PC-3 (cell line): Measurements from ENCODE around the gene PARVA. TPM values are rescaled to one million over a fixed set of nuclear protein-coding genes. Genes with fewer than 3 reads are reported as not detected.

Experiments used
- ATAC-seq: fragments of 200-7000 bp; cut with Tn5 transposase; 2 replicates; pipeline ENCODE4 v1.9.1; 2020; ENCODE audit warnings: mild to moderate bottlenecking, moderate library complexity
- BruUV-seq: library from RNA; stranded (reverse); fragments of 400-500 nt; replicated peaks from 2 replicates; lab custom pipeline; 2021; lab: Mats Ljungman, UMichigan
- CTCF ChIA-PET: fragments of 300-600 bp; sonication (Branson Sonifier 250); formaldehyde crosslinking; loops from one replicate; lab custom pipeline; 2022; ENCODE audit warnings: antibody characterized with exemption; lab: Charles Lee
- POLR2A ChIA-PET: fragments of 300-600 bp; sonication (Branson Sonifier 250); formaldehyde crosslinking; loops from one replicate; lab custom pipeline; 2022; ENCODE audit warnings: antibody characterized with exemption; ENCODE audit not compliant: unreplicated experiment; lab: Charles Lee
- DNase-seq: peaks from one replicate; pipeline ENCODE4 v3.0.0-alpha.2; 2015
- H2AFZ ChIP-seq: fragments of 300-600 bp; sonication (generic); 2 replicates; pipeline ENCODE4 v1.6.0; 2016; ENCODE audit warnings: antibody characterized with exemption, low read length
- H3F3A ChIP-seq: fragments of 300-600 bp; sonication (generic); one replicate; pipeline ENCODE4 v1.6.0; 2017; ENCODE audit warnings: antibody characterized with exemption, low read length, control low read depth, mild to moderate bottlenecking; ENCODE audit not compliant: unreplicated experiment
- H3K27ac ChIP-seq: fragments of 300-600 bp; sonication (generic); 2 replicates; pipeline ENCODE4 v1.5.1; 2016; ENCODE audit warnings: mild to moderate bottlenecking, low read length
- H3K27me3 ChIP-seq: fragments of 300-600 bp; sonication (generic); 2 replicates; pipeline ENCODE4 v1.6.1; 2016; ENCODE audit warnings: low read length, mixed read lengths
- H3K36me3 ChIP-seq: fragments of 300-600 bp; sonication (generic); 2 replicates; pipeline ENCODE4 v1.6.1; 2016; ENCODE audit warnings: low read depth, mixed run types, low read length, mixed read lengths
- H3K4me1 ChIP-seq: fragments of 300-600 bp; sonication (generic); 2 replicates; pipeline ENCODE4 v1.5.1; 2016; ENCODE audit warnings: low read length; ENCODE audit not compliant: insufficient read depth
- H3K4me2 ChIP-seq: fragments of 300-600 bp; sonication (generic); 2 replicates; pipeline ENCODE4 v1.6.0; 2016; ENCODE audit warnings: low read length
- H3K4me3 ChIP-seq: fragments of 300-600 bp; sonication (generic); 2 replicates; pipeline ENCODE4 v1.5.1; 2016; ENCODE audit warnings: mild to moderate bottlenecking, low read length, mixed read lengths
- H3K79me2 ChIP-seq: fragments of 300-600 bp; sonication (generic); 2 replicates; pipeline ENCODE4 v1.6.1; 2017; ENCODE audit warnings: low read length, mixed read lengths
- H3K9ac ChIP-seq: fragments of 300-600 bp; sonication (generic); 2 replicates; pipeline ENCODE4 v1.6.0; 2016; ENCODE audit warnings: mild to moderate bottlenecking, low read length
- H3K9me2 ChIP-seq: fragments of 300-600 bp; sonication (generic); replicated peaks from 2 replicates; pipeline ENCODE4 v1.6.1; 2016; ENCODE audit warnings: mixed run types, low read length, mixed read lengths
- H3K9me3 ChIP-seq: fragments of 300-600 bp; sonication (generic); 2 replicates; pipeline ENCODE4 v1.6.1; 2016; ENCODE audit warnings: low read length, mixed read lengths
- H4K20me1 ChIP-seq: fragments of 300-600 bp; sonication (generic); 2 replicates; pipeline ENCODE4 v1.6.1; 2016; ENCODE audit warnings: low read length, mixed read lengths
- EZH2 ChIP-seq: fragments of 300-600 bp; sonication (generic); IDR thresholded peaks from one replicate; pipeline ENCODE4 v1.6.1; 2017; ENCODE audit warnings: antibody characterized with exemption, mild to moderate bottlenecking, low read length; ENCODE audit not compliant: unreplicated experiment
- EZH2phosphoT487 ChIP-seq: fragments of 300-600 bp; sonication (generic); IDR thresholded peaks from 2 replicates; pipeline ENCODE4 v1.6.1; 2018; ENCODE audit warnings: mild to moderate bottlenecking, antibody characterized with exemption, low read length, borderline replicate concordance
- intact Hi-C: fragments of 100-400 bp; cut with micrococcal nuclease; formaldehyde crosslinking; loops from 2 replicates; pipeline ENCODE4 v1.9.0; 2023
- total RNA-seq: library from RNA; depleted of rRNA; stranded (reverse); fragments of >200 nt; gene quantifications from 2 replicates; pipeline ENCODE4 v1.2.3, GENCODE V29; 2014
- TF ChIP-seq, protein P1 (sequence below): fragments of 300-600 bp; sonication (generic); conservative IDR thresholded peaks from 2 replicates; pipeline ENCODE4 v1.5.1; 2017; ENCODE audit warnings: antibody characterized with exemption, low read depth, mild to moderate bottlenecking, low read length

Gene PARVA
- total RNA-seq, 1 experiment from 2014 or later: 13.5 TPM

DNA sequence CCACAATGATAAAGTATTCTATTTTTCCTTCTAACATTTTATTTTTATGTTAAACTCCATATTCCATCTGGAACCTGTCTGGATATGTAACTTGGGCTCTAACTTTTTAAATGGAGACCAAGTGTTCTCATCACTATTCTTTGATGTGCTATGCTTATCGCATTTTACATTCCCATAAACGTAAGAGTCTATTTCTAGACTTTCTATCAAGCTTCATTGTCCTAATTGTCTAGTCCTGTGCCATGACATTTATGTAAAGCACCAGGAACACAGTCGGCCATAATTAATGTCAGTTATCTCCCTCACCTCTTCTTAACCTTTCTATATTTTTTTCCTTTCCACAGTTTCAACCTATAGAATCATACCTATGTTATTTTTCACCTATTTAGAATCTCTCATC is 183.0 kb downstream of the PARVA start:
- no peaks in the 10 kb centered on the region for H4K20me1 ChIP-seq
- intact Hi-C loops: no loop called here
- H3K79me2 ChIP-seq: no peaks in the 10 kb centered on the region
- H3K4me3 ChIP-seq: no peak overlapping the region
- ChIA-PET POLR2A (no interaction called here), CTCF (no interaction called here)
- H3K9me3 ChIP-seq: no peaks in the 10 kb centered on the region
- 0 out of 2 replicates have a peak, but pooled peaks cover 3% of the 10 kb centered on the region for H3K4me1 ChIP-seq
- H3K4me2 ChIP-seq: no peak overlapping the region
- H3F3A ChIP-seq: no peaks in the 10 kb centered on the region
- no peaks in the 10 kb centered on the region for H3K9me2 ChIP-seq
- DNase-seq (no peak), ATAC-seq (no peak)
- no peaks in the 10 kb centered on the region for H3K36me3 ChIP-seq
- H2AFZ ChIP-seq: no peak overlapping the region
- no peaks in the 10 kb centered on the region for H3K27me3 ChIP-seq
- H3K9ac ChIP-seq: no peak overlapping the region
- H3K27ac ChIP-seq: no peak overlapping the region
- no TSS peak for BruUV-seq
- no peak for TF ChIP-seq EZH2
- TF ChIP-seq, protein P1, sequence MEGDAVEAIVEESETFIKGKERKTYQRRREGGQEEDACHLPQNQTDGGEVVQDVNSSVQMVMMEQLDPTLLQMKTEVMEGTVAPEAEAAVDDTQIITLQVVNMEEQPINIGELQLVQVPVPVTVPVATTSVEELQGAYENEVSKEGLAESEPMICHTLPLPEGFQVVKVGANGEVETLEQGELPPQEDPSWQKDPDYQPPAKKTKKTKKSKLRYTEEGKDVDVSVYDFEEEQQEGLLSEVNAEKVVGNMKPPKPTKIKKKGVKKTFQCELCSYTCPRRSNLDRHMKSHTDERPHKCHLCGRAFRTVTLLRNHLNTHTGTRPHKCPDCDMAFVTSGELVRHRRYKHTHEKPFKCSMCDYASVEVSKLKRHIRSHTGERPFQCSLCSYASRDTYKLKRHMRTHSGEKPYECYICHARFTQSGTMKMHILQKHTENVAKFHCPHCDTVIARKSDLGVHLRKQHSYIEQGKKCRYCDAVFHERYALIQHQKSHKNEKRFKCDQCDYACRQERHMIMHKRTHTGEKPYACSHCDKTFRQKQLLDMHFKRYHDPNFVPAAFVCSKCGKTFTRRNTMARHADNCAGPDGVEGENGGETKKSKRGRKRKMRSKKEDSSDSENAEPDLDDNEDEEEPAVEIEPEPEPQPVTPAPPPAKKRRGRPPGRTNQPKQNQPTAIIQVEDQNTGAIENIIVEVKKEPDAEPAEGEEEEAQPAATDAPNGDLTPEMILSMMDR: no peak
- TF ChIP-seq EZH2phosphoT487: no peak

- H4K20me1 ChIP-seq: no peaks in the 10 kb centered on the region
- intact Hi-C loops: no loop called here
- ChIA-PET POLR2A (no interaction called here), CTCF (no interaction called here)
- H3F3A ChIP-seq: no peaks in the 10 kb centered on the region
- H3K9ac ChIP-seq: no peak overlapping the region
- no peak overlapping the region for H3K4me3 ChIP-seq
- H3K9me3 ChIP-seq: no peaks in the 10 kb centered on the region
- no peak for TF ChIP-seq EZH2phosphoT487
- TF ChIP-seq, protein P1: no peak
- no peak for TF ChIP-seq EZH2
- H3K4me1 ChIP-seq: 0 out of 2 replicates have a peak, but pooled peaks cover 3% of the 10 kb centered on the region
- H3K79me2 ChIP-seq: no peaks in the 10 kb centered on the region
- BruUV-seq: no TSS peak
- ATAC-seq (no peak), DNase-seq (no peak)
- H3K27me3 ChIP-seq: no peaks in the 10 kb centered on the region
- H3K9me2 ChIP-seq: no peaks in the 10 kb centered on the region
- no peak overlapping the region for H2AFZ ChIP-seq
- H3K36me3 ChIP-seq: no peaks in the 10 kb centered on the region
- H3K4me2 ChIP-seq: no peak overlapping the region
- no peak overlapping the region for H3K27ac ChIP-seq
These were observed 183.5 kb downstream of the PARVA start for GRCh38 chr11:12560861-12561260.

DNA sequence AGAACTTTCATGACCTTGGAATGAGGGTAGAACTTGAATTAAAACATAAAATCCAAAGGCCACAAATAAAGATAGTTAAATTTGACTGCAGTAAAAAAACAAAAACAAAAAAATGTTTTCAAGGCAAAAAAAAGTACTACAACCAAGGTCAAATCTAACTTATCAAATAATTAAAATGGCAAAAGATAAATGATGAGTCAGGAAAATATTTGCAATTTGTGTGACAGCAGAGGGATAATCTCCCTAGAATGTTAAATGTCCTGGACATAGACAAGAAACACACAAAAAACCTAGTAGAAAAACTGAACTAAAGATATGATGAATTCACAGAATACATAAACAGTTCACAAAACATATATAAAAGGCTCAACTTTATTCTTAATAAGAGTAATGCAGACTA is 186.6 kb downstream of the PARVA start:
- Histone ChIP-seq H3K27me3 (no peaks in the 10 kb centered on the region), H2AFZ (no peak overlapping the region), H3F3A (no peaks in the 10 kb centered on the region), H3K79me2 (no peaks in the 10 kb centered on the region), H3K4me3 (no peak overlapping the region), H3K27ac (no peak overlapping the region), H3K9ac (no peak overlapping the region), H3K36me3 (no peaks in the 10 kb centered on the region), H3K4me1 (no peaks in the 10 kb centered on the region), H3K9me2 (no peaks in the 10 kb centered on the region), H4K20me1 (no peaks in the 10 kb centered on the region), H3K9me3 (no peaks in the 10 kb centered on the region), H3K4me2 (no peak overlapping the region)
- no TSS peak for BruUV-seq
- no peak for DNase-seq
- ChIA-PET POLR2A (no interaction called here), CTCF (no interaction called here)
- intact Hi-C loops: no loop called here
- no peak for TF ChIP-seq EZH2phosphoT487
- TF ChIP-seq EZH2: no peak
- TF ChIP-seq, protein P1: no peak
- ATAC-seq: no peak
